Spleen (tissue), 7 donors: ENCODE data around the gene GJE1.

Source experiments
- POLR2A ChIP-seq, 3 donors: fragments of 450-650 bp; IDR thresholded peaks; one replicate each; pipeline ENCODE4 v1.5.1; 2017; ENCODE audit warnings: antibody characterized with exemption in 3 of 3, mild to moderate bottlenecking in 1 of 3
- TF ChIP-seq, protein P1 (sequence below), 11 experiments: fragments of 200-600 bp in 7 of 11; fragments of 450-650 bp in 4 of 11; sonication (generic) in 4 of 11; IDR thresholded peaks in 8 of 11; conservative IDR thresholded peaks in 3 of 11; 1 replicate in 7 of 11; 2 replicates in 4 of 11; pipeline versions ENCODE4 v1.4.0 to v1.8.0; 2016 to 2021; ENCODE audit warnings: antibody characterized with exemption in 11 of 11, inconsistent platforms in 4 of 11, mild to moderate bottlenecking in 1 of 11
- donor health status: DM: no; HTN: no; CAD: no; lungs with moderate emphysema.
- donor health status: DM: no; HTN: no; CAD: no.
- donor health status: DM: no; HTN: no; CAD: no.

DNA sequence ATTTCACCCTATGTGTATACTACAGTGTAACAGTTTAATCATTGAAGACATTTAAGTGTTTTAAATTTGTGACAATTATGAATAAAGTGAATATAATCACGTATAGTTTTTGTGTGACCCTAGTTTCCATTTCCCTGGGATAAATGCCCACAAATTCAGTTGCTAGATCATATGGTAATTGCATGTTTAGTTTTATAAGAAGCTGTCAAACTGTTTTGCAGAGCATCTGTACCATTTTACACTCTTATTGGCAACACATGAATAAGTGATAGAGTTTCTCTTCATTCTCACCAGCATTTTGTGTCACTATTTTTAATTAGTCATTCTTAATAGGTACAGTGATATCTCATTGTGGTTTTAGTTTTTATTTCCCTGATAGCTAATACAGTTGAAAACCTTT lies 21.6 kb downstream of the GJE1 start:
- TF ChIP-seq, protein P1, sequence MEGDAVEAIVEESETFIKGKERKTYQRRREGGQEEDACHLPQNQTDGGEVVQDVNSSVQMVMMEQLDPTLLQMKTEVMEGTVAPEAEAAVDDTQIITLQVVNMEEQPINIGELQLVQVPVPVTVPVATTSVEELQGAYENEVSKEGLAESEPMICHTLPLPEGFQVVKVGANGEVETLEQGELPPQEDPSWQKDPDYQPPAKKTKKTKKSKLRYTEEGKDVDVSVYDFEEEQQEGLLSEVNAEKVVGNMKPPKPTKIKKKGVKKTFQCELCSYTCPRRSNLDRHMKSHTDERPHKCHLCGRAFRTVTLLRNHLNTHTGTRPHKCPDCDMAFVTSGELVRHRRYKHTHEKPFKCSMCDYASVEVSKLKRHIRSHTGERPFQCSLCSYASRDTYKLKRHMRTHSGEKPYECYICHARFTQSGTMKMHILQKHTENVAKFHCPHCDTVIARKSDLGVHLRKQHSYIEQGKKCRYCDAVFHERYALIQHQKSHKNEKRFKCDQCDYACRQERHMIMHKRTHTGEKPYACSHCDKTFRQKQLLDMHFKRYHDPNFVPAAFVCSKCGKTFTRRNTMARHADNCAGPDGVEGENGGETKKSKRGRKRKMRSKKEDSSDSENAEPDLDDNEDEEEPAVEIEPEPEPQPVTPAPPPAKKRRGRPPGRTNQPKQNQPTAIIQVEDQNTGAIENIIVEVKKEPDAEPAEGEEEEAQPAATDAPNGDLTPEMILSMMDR (IDR thresholded peaks at IDR 0.05 in 8 of 11, conservative IDR thresholded peaks at IDR 0.05 in 3 of 11), result no peak
- no peak for TF ChIP-seq POLR2A (IDR thresholded peaks at IDR 0.05)
